HepG2 (cell line): ENCODE data around the gene FAM20A. TPM values are rescaled to one million over a fixed set of nuclear protein-coding genes. Genes with fewer than 3 reads are reported as not detected.

Experiments
- ATAC-seq: fragments of 200-7000 bp; cut with Tn5 transposase; 3 replicates; pipeline ENCODE4 v1.9.1; 2020; ENCODE audit warnings: mild to moderate bottlenecking, moderate library complexity
- BruUV-seq: library from RNA; stranded (reverse); fragments of 400-500 nt; replicated peaks from 2 replicates; lab custom pipeline; 2021; lab: Mats Ljungman, UMichigan
- CTCF ChIA-PET: fragments of 300-600 bp; formaldehyde crosslinking; extraction: SDS; loops from one replicate; lab custom pipeline; 2021; ENCODE audit warnings: low total read pairs, inconsistent platforms, low intra/inter-chr PET ratio; lab: Yijun Ruan, JAX
- POLR2A ChIA-PET: fragments of 350-600 bp; sonication (Branson Sonifier 250); formaldehyde crosslinking; loops from one replicate; lab custom pipeline; 2020; ENCODE audit warnings: antibody characterized with exemption, inconsistent platforms; lab: Yijun Ruan, JAX
- DNase-seq: peaks from one replicate; pipeline ENCODE4 v3.0.0-alpha.2; 2015; ENCODE audit warnings: low spot score
- FAIRE-seq: peaks from 3 replicates; lab custom pipeline; 2011; peaks lifted over from hg19 to GRCh38; lab: Jason Lieb, UNC
- H2AFZ ChIP-seq: one replicate; pipeline ENCODE4 v1.6.1; 2011; ENCODE audit warnings: low read length, inconsistent platforms
- H3K27ac ChIP-seq: fragments of 300-600 bp; 3 replicates; pipeline ENCODE4 v1.8.0; 2011; ENCODE audit warnings: mixed run types, mild to moderate bottlenecking, mixed read lengths, low read length, inconsistent platforms; ENCODE audit not compliant: insufficient read depth; ENCODE audit errors: extremely low read length
- H3K27me3 ChIP-seq, 2 experiments: fragments of 200-600 bp in 1 of 2; 2 replicates in 1 of 2; 3 replicates in 1 of 2; pipeline versions ENCODE4 v1.6.0 to v1.8.0; 2011; ENCODE audit warnings: low read length in 2 of 2, mild to moderate bottlenecking in 2 of 2, moderate library complexity in 2 of 2, inconsistent platforms in 1 of 2; ENCODE audit not compliant: insufficient read depth in 2 of 2, control insufficient read depth in 1 of 2
- H3K36me3 ChIP-seq, 2 experiments: fragments of 200-600 bp in 1 of 2; replicated peaks in 1 of 2; 2 replicates in 1 of 2; 3 replicates in 1 of 2; pipeline versions ENCODE4 v1.5.1 to v1.8.0; 2011; ENCODE audit warnings: low read length in 2 of 2, inconsistent platforms in 1 of 2; ENCODE audit not compliant: insufficient read depth in 2 of 2, control insufficient read depth in 1 of 2
- H3K4me1 ChIP-seq: 2 replicates; pipeline ENCODE4 v1.5.1; 2012; ENCODE audit warnings: low read length, inconsistent platforms; ENCODE audit not compliant: insufficient read depth
- H3K4me2 ChIP-seq: 2 replicates; pipeline ENCODE4 v1.6.0; 2011; ENCODE audit warnings: low read depth, low read length, inconsistent platforms
- H3K4me3 ChIP-seq, 3 experiments: fragments of 200-600 bp in 1 of 3; sonication (generic), shearing (Covaris generic) in 1 of 3; replicated peaks in 1 of 3; 2 replicates each; pipeline ENCODE4 v1.5.1; 2011 to 2016; ENCODE audit warnings: low read length in 3 of 3, inconsistent platforms in 2 of 3, low read depth in 2 of 3, mild to moderate bottlenecking in 2 of 3, control low read depth in 1 of 3, mixed read lengths in 1 of 3; ENCODE audit not compliant: insufficient read depth in 1 of 3
- H3K79me2 ChIP-seq: one replicate; pipeline ENCODE4 v1.6.1; 2011; ENCODE audit warnings: low read length, inconsistent platforms; ENCODE audit not compliant: insufficient read depth
- H3K9ac ChIP-seq: 2 replicates; pipeline ENCODE4 v1.6.0; 2011; ENCODE audit warnings: mild to moderate bottlenecking, low read depth, low read length, inconsistent platforms; ENCODE audit not compliant: insufficient read depth
- H3K9me3 ChIP-seq: 2 replicates; pipeline ENCODE4 v1.5.1; 2012; ENCODE audit warnings: mild to moderate bottlenecking, low read length
- H4K20me1 ChIP-seq: 2 replicates; pipeline ENCODE4 v1.6.0; 2011; ENCODE audit warnings: inconsistent platforms, mild to moderate bottlenecking, low read length, moderate library complexity; ENCODE audit not compliant: insufficient read depth
- ATF7 ChIP-seq, 2 experiments: fragments of 450-650 bp in 1 of 2; sonication (generic) in 1 of 2; formaldehyde crosslinking in 1 of 2; IDR thresholded peaks; 2 replicates each; pipeline versions ENCODE4 v1.4.0 to v1.6.1; 2016 to 2020; ENCODE audit warnings: antibody characterized with exemption in 1 of 2, mild to moderate bottlenecking in 1 of 2, missing genetic modification reagents in 1 of 2
- ATM ChIP-seq: fragments of 450-650 bp; IDR thresholded peaks from 2 replicates; pipeline ENCODE4 v1.7.1; 2017; ENCODE audit warnings: mild to moderate bottlenecking, borderline replicate concordance
- BHLHE40 ChIP-seq: IDR thresholded peaks from 2 replicates; pipeline ENCODE4 v1.6.1; 2011; ENCODE audit warnings: low read length, improper control_type of control experiment
- FOXP1 ChIP-seq, 2 experiments: fragments of 450-650 bp in 1 of 2; IDR thresholded peaks; 2 replicates each; pipeline ENCODE4 v1.6.1; 2017 to 2018; ENCODE audit warnings: antibody characterized with exemption in 1 of 2
- GATAD2A ChIP-seq: IDR thresholded peaks from 2 replicates; pipeline ENCODE4 v1.6.1; 2016
- GTF2F1 ChIP-seq: fragments of 150-350 bp; IDR thresholded peaks from 2 replicates; pipeline ENCODE4 v1.6.1; 2014; ENCODE audit warnings: low read length
- NCOA5 ChIP-seq: sonication (generic); formaldehyde crosslinking; IDR thresholded peaks from 2 replicates; pipeline ENCODE4 v1.4.0; 2020; ENCODE audit warnings: missing genetic modification reagents
- SRSF9 ChIP-seq: fragments of 200-400 bp; formaldehyde crosslinking; IDR thresholded peaks from 2 replicates; pipeline ENCODE4 v1.6.1; 2018; ENCODE audit warnings: borderline replicate concordance, mild to moderate bottlenecking, low read depth, low read length; ENCODE audit not compliant: insufficient read depth, poor library complexity, severe bottlenecking
- ZBTB40 ChIP-seq, 2 experiments: fragments of 450-650 bp in 1 of 2; sonication (generic) in 1 of 2; formaldehyde crosslinking in 1 of 2; IDR thresholded peaks; 2 replicates each; pipeline versions ENCODE4 v1.6.1 to v1.8.0; 2016 to 2022; ENCODE audit warnings: antibody characterized with exemption in 1 of 2, mild to moderate bottlenecking in 1 of 2, missing genetic modification reagents in 1 of 2
- WGBS: methylation state at CpG from one replicate; pipeline ENCODE4 v1.1.6; 2017; ENCODE audit warnings: low lambda C conversion rate; 5-methylcytosine and 5-hydroxymethylcytosine counted together
- in situ Hi-C: cut with HindIII; loops from 2 replicates; pipeline ENCODE4 v1.10.0; 2017; ENCODE audit warnings: low pct_unique_long_range_greater_than_20kb; ENCODE audit not compliant: extremely low pct_ligation_motif_present
- intact Hi-C: fragments of 100-400 bp; cut with micrococcal nuclease; formaldehyde crosslinking; loops from one replicate; pipeline ENCODE4 v1.10.0; 2022; ENCODE audit not compliant: unreplicated experiment
- polyA plus RNA-seq, 8 experiments: library from polyadenylated mRNA; depleted of rRNA in 3 of 8; stranded (reverse) in 7 of 8; unstranded in 1 of 8; fragments of >200 nt; fragmentation: Illumina TruSeq in 4 of 8; extraction: Trizol in 4 of 8; gene quantifications; 2 replicates each; pipeline versions ENCODE4 v1.2.1 to v1.2.3, GENCODE V29; 2011 to 2016; ENCODE audit warnings: low read depth in 4 of 8, missing spikeins in 1 of 8, mixed read lengths in 1 of 8; ENCODE audit not compliant: insufficient read depth in 1 of 8
- total RNA-seq, 5 experiments: library from RNA; depleted of rRNA; stranded (reverse); fragments of >200 nt; fragmentation: Illumina TruSeq; extraction: Trizol; gene quantifications; 2 replicates each; pipeline ENCODE4 v1.2.3, GENCODE V29; 2016; ENCODE audit warnings: low read depth in 1 of 5

The FAM20A gene
- total and polyA plus RNA-seq, 2 of the 13 experiments (the other 11 are each of a cell fraction or from before 2014, with no cell fraction given): 9.3 to 20.7 TPM

- intact Hi-C loops (no loop called here), in situ Hi-C loops (loop anchor here (10.0 kb wide), 1 partner anchor 61 kb away; no protein-coding TSS in a partner anchor)
- Histone ChIP-seq H2AFZ (no peak overlapping the region), H3K4me1 (no peaks in the 10 kb centered on the region), H3K9ac (no peak overlapping the region), H3K79me2 (no peaks in the 10 kb centered on the region), H3K9me3 (no peaks in the 10 kb centered on the region), H3K27ac (no peak overlapping the region), H3K27me3 (no peaks in the 10 kb centered on the region), H3K4me3 (no peak overlapping the region), H4K20me1 (no peaks in the 10 kb centered on the region), H3K4me2 (no peak overlapping the region), H3K36me3 (no peaks in the 10 kb centered on the region; a peak in 1 of 5 replicates)
- ChIA-PET POLR2A (no interaction called here), CTCF (no interaction called here)
- WGBS: 98% methylated on average over 1 of the region's 1 CpG
- FAIRE-seq (no peak), DNase-seq (no peak), ATAC-seq (no peak)
- TF ChIP-seq ATF7 (IDR thresholded peaks at IDR 0.05) (peak; percentile 23; the same call in 1 of the 2 replicates), ATF7 (CRISPR knock-in tag; IDR thresholded peaks at IDR 0.05) (no peak), SRSF9 (peak; percentile 90), ATM (peak; percentile 42; the same call in 1 of the 2 replicates), NCOA5 (CRISPR knock-in tag) (no peak), FOXP1 (IDR thresholded peaks at IDR 0.05) (0 out of 2 replicates have a peak, but pooled peaks have one; percentile 12), FOXP1 (CRISPR knock-in tag; IDR thresholded peaks at IDR 0.05) (no peak), ZBTB40 (IDR thresholded peaks at IDR 0.05) (peak; percentile 25; the same call in 1 of the 2 replicates), ZBTB40 (CRISPR knock-in tag; IDR thresholded peaks at IDR 0.05) (no peak), GATAD2A (CRISPR knock-in tag) (no peak), GTF2F1 (no peak), BHLHE40 (no peak)
- BruUV-seq: no TSS peak
Measured at GRCh38 chr17:68573338-68573737, 27.8 kb downstream of the FAM20A start.
